DMS 273 (cell line): ENCODE measurements around the gene PIK3CA.
"Not testable (repeated sequence)": the region's sequence is repeated elsewhere in the genome, so short reads cannot be mapped to it uniquely, and the experiment has no call there.

Experiments
- DNase-seq: peaks from one replicate; lab custom pipeline; 2025; ENCODE audit not compliant: unreplicated experiment; lab: John Stamatoyannopoulos, UW

Gene PIK3CA

GRCh38 chr3:179147873-179148615 is at the start of gene PIK3CA:
TSS of gene PIK3CA (plus strand) at chr3:179148357. CDS start at chr3:179198826, 50,469 bp downstream.
- DNase-seq, result peak; percentile 99

DNA sequence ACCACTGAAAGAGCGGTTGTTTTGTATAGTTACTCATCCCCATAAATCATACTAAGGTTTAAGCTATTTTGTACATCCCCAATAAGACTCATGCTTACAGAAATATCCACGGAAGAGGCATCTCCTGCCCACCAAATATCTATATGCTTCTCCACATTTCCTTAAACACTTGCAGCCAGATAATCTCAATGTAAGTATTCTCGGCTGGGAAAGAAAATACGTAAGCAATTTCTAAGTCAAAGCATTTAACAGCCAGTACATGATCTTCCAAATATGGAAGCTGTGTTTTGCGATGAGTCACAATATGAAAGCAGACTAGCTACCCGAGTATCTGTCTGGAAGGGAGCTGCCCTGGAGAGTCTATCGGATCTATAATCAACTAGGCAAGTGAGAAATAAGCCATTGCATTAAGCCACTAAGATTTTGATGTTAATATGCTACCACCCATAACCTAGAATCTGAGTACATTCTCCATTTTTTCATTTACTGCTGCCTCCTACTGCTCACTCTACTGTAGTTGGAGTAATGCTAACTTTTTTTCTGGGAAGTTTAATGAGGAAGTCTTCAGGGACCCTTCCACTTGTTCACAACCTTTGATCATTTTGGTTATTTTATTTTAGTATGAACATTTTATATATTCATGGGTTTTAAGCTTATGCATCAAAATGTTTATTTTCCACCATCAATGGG is 49.6 kb upstream of the PIK3CA start:
- DNase-seq, result no peak

- no peak for DNase-seq
Measured at GRCh38 chr3:179100652-179101051, 47.5 kb upstream of the PIK3CA start.

- DNase-seq, result no peak
Measured at GRCh38 chr3:179105881-179106280, 42.3 kb upstream of the PIK3CA start.

- DNase-seq, result no peak
Measured at GRCh38 chr3:179107617-179108016, 40.5 kb upstream of the PIK3CA start.

- no peak for DNase-seq
Measured at GRCh38 chr3:179108086-179108485, 40.1 kb upstream of the PIK3CA start.

GRCh38 chr3:179113903-179114302 is 34.3 kb upstream of the PIK3CA start:
- DNase-seq, result no peak

DNA sequence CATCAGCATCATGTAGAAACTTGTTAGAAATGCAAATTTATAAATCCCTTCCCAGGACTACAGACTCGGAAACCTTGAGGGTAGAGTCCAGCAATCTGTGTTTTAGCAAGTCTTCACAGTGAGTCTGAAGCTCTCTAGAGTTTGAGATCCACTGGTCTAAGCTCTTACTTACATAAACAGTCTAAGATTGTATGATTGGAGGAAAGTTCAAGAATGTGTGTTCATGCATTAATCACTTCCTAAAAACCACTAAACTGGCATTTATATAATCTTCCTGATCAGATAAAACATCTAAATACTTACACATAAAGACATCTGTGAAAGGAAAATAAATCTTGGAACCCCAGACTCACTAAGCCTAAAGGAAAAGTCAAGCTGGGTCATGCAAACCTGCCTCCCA is 32.7 kb upstream of the PIK3CA start:
- not testable (repeated sequence) for DNase-seq

GRCh38 chr3:179116816-179117215 is 31.3 kb upstream of the PIK3CA start:
- DNase-seq, result no peak

- DNase-seq, result peak; percentile 61
Measured at GRCh38 chr3:179132191-179132890, 15.8 kb upstream of the PIK3CA start.

DNA sequence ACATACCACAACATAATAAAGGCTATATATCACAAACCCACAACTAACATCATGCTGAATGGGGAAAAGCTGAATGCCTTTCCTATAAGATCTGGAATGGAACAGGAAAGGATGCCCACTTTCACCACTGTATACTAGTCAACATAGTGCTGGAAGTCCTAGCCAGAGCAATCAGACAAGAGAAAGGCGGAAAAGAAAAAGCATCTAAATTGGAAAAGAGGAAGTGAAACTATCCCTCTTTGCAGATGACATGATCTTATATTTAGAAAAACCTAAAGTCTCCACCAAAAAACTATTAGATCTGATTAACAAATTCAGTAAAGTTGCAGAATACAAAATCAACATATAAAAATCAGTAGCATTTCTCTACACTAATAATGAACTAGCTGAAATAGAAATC is 14.6 kb upstream of the PIK3CA start:
- DNase-seq, result no peak

- DNase-seq, result no peak
Measured at GRCh38 chr3:179136195-179136594, 12.0 kb upstream of the PIK3CA start.

DNA sequence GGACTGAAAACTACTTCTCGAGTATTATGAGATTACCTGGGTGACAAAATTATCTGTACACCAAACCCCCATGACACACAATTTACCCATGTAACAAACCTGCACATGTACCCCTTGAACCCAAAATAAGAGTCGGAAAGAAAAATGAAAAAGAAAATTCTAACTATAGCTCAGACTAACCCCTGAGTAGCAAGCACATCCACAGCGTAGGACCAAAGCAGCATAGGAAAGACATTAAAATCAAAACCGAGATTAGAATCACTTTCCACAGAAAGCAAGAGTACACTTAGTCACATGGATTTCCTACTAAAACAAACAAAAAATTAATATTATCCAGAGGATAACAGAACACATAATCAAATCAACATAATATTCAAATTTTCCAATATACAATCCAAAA is 6.3 kb upstream of the PIK3CA start:
- DNase-seq, result no peak

DNA sequence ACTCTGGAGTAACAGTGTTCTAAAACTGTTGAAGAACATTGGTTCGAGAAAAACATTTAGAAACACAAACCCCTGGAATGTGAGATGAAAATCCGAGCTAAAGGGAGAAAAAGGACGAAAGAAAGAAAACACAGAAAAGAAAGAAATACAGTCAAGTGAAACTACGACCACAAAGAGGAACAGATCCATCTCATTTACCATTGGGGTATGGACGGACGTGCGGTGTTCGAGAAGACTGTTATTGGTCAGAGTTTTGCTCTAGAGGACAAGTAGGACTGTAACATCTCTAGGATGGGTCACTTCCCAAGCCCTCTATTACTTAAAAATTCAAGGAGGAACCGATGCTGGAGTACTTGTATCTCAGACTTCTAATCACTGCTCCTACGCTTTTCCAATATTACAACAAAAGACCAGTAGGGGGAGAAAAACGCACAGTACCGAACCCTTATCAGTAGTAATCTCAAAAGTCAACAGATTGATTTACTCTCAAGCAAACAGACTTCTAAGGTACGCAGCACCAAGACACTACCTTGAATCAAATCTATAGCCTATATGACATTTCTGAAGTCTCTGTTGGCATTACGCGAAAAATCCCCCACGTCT is 1.1 kb upstream of the PIK3CA start:
- peak; percentile 90 for DNase-seq

DNA sequence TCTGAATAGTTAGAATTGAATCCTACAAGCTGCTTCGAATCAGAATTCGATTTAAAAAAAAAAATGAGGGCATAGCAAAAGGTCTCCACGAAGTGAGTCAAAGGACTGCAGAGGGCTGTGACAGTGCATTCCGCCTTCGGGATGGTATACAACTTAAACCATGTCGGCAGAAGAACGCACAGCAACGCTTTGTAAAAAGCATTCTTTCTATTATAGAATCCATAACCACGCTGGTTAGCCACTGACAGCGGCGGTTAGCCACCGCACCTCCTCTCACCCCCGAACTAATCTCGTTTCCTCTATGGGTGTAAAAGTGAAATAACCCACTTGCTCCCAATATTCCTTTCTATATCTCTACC is 664 bp upstream of the PIK3CA start:
- no peak for DNase-seq

DNA sequence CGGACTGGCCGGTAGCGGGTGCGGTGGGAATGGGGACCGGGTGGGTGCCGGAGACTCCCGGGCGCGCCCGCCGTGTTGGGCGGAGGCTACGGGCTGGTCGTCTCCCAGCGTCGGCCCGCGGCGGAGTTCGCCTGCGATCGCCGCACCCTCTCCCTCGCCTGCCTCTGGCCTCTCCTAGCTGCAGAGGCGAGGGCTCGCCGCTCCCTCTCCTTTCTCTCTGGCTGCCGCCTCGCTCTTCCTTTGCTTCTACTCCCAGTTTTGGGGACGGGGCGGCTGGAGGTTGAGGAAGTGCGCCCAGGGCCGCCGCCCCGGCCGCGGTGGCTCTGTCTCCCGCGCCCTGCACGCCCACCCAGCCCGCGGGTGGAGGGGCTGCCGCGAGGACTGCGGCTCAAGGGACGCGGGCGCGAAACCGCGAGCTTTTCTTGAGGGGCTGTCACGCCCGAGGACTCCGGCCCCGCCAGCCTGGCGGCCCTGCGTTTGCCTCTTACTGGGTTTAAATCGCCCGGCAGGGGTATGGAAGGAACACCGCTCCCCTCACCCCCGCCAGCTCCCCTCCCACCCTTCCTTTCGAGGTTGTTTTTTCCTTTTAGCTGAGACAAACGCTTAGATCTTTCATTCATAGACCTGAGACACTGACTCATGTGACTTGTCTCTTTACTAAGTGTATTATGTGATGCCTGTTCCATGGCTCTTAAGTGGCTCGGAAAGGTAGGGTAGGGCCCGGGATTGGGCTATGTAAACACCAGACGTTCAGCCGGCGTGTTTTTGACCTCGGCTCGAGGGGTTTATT is 654 bp downstream of the PIK3CA start:
- peak; percentile 92 for DNase-seq

GRCh38 chr3:179149406-179149867 is 1.3 kb downstream of the PIK3CA start:
- peak; percentile 66 for DNase-seq

- no peak for DNase-seq
Measured at GRCh38 chr3:179149951-179150350, 1.8 kb downstream of the PIK3CA start.

- DNase-seq, result peak; percentile 19
Measured at GRCh38 chr3:179150610-179151009, 2.5 kb downstream of the PIK3CA start.

DNA sequence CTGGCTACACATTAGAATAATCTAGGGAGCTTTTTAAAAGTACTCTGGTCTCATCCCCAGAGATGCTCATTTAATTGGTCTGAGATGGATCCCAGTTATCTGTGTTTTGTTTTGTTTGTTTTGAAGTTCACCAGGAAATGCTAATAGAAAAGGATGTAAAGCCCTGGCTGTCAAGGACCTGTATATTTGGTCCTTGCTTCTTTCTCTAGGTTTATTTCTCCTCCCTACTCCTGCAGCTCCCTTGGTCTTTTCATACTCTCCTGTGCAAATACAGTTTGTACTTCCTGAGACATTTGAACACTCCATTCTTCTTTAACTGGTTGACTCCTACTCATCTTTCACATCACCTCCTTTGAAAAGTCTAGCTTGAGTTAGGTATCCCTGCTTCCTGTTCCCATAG is 3.3 kb downstream of the PIK3CA start:
- DNase-seq, result no peak

DNA sequence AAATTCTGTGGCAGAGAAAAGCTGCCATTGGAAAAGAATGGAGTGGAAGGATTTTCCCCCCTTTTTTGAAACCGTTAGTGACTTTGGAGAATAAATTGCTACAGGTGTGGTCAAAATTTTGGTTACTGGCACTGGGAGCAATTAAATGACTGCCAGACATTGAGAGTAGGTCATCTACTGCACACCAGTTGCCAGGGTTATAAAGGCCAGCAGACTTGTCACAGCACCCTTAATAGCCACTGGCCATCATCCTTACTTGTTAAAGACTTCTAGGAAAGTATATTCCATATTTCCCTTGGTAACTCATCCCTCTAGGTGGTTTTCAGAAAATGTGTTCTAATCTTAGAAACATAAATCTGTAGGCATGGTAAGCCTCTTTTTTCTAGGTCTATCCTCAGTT is 8.0 kb downstream of the PIK3CA start:
- DNase-seq, result peak; percentile 10
